Stimulated activated CD4-positive, alpha-beta T cell treated with anti-CD3 and anti-CD28 coated beads, Interleukin-12 subunit alpha, Interleukin-12 subunit beta, amount 100 ng/mL, for 4 hours (primary cell): ENCODE measurements around the gene MBLAC2.

Experiments
- DNase-seq: peaks from one replicate; pipeline ENCODE4 v3.0.0-alpha.2; 2020

MBLAC2 gene

DNA sequence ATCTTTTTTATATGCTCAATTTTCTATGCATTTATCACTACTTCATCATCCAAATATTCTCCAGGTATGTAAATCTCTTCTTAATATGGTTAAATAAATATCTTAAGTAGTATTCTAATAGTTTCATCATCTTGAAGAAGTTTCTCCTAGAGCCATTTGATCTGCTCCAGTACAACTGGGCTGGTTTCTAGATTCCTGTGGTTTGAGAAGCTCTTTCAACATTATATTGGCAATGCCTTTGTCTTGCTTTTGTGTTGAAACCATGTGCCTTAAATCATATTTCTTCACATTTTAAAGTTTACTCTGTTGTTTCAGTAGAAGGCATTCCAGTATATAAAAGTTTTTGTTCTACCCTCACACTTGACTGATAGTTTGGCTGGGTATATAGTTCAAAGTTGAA is 27.6 kb downstream of the MBLAC2 start:
- no peak for DNase-seq

DNA sequence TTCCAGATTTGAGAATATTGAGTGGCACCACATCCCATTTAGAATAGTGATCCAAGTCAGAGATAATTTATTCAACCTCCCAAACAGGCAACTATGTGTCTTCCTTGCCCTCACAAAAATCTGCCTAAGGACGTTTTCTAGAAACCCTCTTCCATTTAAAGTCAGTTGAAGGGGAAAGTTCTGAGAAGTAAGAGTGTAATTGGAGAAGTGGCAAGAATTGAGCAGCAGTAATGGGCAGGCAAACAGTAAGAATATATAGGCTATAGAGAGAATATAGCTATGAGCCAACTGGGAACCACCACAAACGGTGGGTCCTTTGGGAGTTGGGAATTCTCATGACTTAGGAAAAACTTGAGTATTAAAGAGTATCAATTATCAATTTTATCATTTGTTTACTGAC is 33.9 kb downstream of the MBLAC2 start:
- no peak for DNase-seq

DNA sequence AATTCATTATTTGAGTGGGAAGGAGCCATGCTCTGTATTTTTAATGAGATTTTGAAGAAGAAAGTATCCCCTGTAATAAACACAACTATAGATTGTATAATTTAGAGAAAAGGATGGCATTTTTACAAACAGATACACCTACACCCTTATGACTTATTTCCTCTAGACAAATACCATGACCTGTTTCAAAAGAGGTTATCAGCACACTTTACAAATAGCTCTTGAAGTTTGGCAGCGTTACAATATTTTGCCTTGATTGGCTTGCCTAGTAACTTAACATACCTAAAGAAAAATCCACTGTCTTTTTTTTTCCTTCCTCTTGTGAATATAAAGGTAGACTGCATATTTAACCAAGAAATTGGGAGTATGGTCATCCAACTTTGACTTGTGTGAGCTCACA is 36.5 kb downstream of the MBLAC2 start:
- no peak for DNase-seq

DNA sequence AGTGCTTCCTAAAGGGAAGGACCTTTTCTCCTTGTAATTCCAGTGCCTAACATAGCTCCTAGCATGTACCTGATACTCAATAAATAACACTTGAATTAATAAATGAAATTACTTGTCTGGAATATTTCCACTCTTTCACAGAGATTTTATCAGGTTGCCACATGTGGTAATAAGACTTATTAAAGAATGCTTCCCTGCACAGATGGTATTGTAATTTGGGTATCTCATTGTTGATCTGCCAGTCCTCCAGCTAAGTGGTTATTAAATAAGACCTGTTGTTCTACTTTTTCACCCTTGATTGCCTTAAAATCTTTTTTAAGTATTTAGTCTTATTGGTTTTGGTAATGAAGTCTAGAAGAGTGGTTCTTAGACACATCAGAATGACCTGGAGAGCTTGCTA is 36.9 kb downstream of the MBLAC2 start:
- DNase-seq = no peak

DNA sequence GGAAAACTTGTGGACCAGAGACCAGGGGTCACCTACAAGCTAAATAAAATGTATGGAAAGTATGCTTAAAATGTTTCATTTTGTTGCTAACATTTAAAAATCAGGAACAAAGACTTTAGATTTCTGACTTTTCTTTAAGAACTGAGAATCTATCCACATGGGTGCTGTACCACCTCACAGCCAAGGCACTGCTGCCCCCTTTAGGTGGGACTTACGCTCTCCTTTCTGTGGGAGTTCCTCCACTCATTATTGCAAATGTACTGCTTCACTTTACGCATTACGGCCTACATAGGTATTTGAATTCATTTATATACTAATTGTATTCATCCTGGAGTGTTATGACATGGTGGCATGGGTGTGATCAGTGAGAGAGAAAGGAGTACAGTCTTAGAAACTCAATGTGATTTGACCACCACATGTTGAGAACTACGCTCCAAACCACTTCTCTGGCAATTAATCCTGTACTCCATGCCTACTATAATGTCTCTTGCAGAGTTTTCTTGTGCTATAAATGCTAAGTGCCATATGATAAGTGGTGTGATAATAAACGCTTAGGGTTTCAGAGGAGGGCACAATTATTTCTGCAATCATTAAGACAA is 40.4 kb downstream of the MBLAC2 start:
- DNase-seq = peak; percentile 31

DNA sequence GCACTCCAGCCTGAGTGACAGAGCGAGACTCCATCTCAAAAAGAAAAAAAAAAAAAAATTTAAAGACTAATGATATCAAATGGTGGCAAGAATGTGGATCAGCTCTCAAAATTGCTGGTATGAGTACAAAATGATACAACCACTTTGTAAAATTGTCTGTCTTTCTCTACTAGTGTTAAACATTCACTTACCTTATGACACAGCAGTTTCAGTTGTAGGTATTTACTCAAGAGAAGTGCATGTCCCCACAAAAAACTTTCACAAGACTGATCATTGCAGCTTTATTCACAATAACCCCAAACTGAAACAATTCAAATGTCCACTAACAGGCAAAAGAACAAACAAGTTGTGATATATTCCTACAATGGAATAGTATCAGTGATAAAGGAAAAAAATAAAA is 50.3 kb downstream of the MBLAC2 start:
- no peak for DNase-seq

DNA sequence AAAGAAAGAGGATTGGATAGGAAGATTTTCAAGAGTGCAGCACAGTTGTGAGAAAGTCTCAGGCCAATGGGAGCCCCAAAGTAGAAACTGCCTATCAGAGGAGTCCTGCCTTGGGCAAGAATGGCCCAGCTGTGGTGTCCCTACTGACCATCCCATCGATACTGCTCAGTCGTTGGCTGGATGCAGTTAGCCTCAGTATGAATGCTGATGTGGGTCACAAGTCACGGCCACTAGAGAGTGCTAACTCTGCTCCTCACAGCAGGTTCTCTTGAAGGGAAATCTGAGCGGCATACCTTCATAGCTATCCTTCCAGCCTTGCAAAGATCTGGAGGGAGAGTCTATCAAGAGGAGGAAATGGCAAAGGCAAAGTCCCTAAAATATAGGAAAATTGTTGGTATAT is 53.4 kb downstream of the MBLAC2 start:
- DNase-seq = no peak

DNA sequence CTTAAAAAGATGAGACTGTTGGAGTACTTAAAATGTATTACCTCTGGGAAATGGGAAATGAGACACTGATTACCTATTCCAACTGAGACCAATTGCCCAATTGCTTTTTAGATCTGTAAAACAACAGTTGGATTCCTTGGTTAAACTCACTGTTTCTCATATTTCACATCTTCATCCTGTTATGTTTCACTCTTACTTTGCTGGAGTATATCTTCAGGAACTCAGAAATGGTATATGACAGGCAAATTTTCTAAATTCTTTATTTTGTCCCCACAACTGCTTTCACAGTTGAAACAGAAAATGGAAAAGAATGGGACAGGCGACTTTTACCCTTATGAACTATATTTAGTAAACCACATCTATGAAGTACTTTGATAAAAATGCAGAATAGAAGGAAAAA is 56.4 kb downstream of the MBLAC2 start:
- DNase-seq = no peak

DNA sequence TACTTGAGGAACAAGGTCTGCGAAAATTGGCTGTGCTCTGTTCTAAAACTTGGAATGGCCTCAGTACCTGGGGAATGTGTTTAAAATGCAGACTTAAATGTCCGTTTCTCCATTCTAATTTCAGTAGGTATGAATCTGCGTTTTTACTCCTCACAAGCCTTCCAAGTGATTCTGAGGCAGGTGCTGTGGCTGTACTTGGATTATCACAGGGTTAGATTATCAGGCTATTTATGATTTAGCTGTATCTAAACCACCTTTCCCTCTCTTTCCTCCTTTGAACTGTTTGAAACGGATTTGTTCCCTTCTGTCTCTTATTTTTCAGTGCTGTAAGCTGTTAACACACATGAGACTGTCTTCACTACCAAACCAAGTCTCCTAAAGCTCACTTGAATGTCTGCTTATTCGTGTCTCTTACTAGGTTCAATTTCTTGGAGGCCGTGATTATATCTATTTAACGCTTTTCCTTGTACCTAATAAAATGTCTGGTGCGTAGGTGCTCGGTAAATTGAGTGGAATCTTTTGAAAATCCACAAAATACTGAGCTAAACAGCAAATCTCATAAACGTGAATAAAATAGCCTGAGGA is 64.3 kb downstream of the MBLAC2 start:
- DNase-seq = no peak

DNA sequence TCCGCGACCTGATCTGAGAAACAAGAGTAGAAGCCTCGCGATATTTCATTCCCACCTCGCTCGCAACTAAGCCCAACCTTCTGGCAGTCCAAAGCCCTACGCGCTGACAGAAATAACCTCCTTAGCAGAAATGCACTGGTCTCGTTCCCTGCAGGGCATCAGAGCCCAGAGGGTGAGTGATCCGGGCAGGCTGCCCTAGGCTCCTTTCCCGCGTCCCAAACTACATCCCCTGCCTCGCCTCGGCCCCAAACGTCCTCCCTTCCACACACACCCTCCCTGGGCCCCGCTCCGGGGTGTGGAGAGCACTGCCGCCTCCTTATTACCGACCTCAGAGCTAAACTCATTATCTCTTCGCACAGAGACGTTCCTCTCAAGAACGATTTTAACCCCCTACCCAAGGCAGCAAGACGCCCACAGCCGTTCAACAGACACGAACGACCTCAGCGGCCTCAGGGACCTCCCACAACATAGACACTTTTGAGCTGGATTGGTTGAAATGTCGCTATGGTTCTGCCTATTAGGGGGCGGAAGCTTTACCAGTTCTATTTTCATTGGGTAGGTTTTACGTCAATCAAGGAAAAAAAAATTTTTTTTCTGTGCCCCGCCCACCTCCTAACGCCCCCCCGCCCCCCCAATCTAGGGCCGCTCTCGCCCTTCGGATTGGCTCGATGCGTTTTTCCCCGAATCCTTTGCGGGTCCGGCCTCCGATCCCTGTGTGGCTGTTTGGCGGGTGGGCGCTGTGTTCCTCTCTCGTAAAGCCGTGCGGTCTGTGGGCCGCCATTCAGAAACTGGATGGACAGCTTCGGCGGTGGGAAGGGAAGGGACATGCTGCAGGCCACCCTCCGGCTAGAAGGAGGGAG is 65.0 kb downstream of the MBLAC2 start, which contains the start of gene CETN3:
Gene CETN3, minus strand, starts transcription at position 439 of the 860 bp plus-strand sequence. Its CDS starts 95 bp downstream, at position 344.
- DNase-seq = peak; percentile 83

DNA sequence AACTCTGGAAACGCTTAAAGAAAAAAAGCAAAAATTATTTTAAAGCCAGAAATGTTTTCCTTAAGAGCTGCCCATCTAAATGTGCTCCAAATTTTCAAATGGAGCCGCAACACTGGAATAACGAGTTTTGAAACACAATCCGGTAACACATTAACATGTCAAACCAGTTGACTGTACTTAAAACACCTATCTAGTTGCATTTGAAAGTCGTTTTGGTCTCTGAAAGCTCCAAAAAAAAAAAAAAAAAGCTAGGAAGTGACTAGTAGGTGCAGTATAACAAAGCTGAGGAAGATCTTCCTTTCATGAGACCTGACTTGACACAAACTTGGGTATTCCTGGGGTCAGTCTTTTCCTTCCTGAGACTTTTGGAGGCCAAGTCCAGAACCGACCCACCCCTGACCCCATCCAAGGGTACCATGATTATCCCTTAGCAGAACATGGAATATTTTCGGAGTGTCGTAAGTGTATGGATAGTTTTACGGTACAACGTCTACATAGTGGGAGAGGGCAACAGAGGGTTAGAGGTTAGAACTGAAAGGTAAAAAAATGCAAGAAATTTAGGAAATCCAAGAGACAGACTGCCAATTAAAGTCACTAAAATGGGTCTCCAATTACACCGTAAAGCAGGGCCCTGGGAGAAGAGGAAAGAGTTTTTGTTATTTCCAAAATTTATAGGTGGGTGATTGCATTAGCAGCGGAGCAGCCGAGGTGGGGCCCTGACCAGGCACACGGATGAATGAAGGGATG is 65.8 kb downstream of the MBLAC2 start:
- DNase-seq = no peak
